ENCODE measurements around the gene NOL12. TPM values are rescaled to one million over a fixed set of nuclear protein-coding genes. Genes with fewer than 3 reads are reported as not detected.
"Not testable (repeated sequence)": the region's sequence is repeated elsewhere in the genome, so short reads cannot be mapped to it uniquely, and the experiment has no call there.

Gene NOL12
- total RNA-seq, 2 donors from 2014 or later: 25.2 to 48.4 TPM

DNA sequence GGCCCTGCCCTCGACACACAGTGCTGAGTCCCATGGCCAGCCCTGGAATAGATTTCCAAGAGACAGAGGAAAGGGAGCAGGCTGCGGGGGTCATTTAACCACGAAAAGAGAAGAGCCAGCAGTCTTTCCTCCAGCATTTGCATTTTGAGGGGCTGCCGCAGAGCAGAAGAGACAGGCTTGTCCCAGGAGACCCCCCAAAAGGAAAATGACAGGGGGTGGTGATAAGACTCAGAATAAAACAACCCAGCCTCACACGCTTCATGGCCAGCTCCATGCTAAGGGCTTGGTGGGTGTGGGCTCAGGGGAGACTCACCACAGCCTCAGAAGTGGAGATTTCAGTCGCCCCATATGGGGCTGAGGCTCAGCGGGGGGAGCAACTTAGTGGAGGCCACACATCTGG is 27.6 kb downstream of the NOL12 start:
- H3K36me3 ChIP-seq: no peaks in the 10 kb centered on the region
- no peaks in the 10 kb centered on the region for H3K9me3 ChIP-seq
- no peaks in the 10 kb centered on the region for H3K27me3 ChIP-seq
- no peak for DNase-seq
- no peak overlapping the region for H3K4me3 ChIP-seq
- TF ChIP-seq, protein P1, sequence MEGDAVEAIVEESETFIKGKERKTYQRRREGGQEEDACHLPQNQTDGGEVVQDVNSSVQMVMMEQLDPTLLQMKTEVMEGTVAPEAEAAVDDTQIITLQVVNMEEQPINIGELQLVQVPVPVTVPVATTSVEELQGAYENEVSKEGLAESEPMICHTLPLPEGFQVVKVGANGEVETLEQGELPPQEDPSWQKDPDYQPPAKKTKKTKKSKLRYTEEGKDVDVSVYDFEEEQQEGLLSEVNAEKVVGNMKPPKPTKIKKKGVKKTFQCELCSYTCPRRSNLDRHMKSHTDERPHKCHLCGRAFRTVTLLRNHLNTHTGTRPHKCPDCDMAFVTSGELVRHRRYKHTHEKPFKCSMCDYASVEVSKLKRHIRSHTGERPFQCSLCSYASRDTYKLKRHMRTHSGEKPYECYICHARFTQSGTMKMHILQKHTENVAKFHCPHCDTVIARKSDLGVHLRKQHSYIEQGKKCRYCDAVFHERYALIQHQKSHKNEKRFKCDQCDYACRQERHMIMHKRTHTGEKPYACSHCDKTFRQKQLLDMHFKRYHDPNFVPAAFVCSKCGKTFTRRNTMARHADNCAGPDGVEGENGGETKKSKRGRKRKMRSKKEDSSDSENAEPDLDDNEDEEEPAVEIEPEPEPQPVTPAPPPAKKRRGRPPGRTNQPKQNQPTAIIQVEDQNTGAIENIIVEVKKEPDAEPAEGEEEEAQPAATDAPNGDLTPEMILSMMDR (IDR thresholded peaks at IDR 0.05): no peak
- H3K4me1 ChIP-seq: no peaks in the 10 kb centered on the region
- no peak overlapping the region for H3K9ac ChIP-seq (ENCODE audit: low read depth in 2 of 2, low read length in 2 of 2)
- no peak overlapping the region for H3K27ac ChIP-seq
- intact Hi-C loops (cut with DNase I): no loop called here

DNA sequence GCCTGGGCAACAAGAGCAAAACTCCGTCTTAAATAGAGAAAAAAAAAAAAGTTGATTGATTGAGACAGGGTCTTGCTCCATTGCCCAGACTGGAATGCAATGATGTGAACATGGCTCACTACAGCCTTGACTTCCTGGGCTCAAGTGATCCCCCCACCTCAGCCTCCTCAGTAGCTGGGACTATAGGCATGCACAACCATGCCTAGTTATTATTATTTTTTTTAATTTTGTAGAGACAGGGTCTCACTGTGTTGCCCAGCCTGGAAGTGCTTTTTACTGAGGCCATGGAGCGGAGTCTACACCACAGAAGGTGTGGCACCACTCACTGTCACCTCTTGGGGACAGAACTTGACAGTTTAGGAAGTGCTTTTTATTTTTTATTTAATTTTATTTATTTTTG is 28.5 kb downstream of the NOL12 start:
- H3K27me3 ChIP-seq: no peaks in the 10 kb centered on the region
- H3K9me3 ChIP-seq: no peaks in the 10 kb centered on the region
- H3K4me1 ChIP-seq: no peaks in the 10 kb centered on the region
- H3K9ac ChIP-seq (ENCODE audit: low read depth in 2 of 2, low read length in 2 of 2): no peak overlapping the region
- no peak overlapping the region for H3K4me3 ChIP-seq
- TF ChIP-seq, protein P1 (IDR thresholded peaks at IDR 0.05): no peak
- H3K27ac ChIP-seq: no peak overlapping the region
- intact Hi-C loops (cut with DNase I): no loop called here
- no peaks in the 10 kb centered on the region for H3K36me3 ChIP-seq
- DNase-seq: no peak

GRCh38 chr22:37715760-37716159 is 29.6 kb downstream of the NOL12 start:
- Histone ChIP-seq H3K9me3 (no peaks in the 10 kb centered on the region), H3K36me3 (no peaks in the 10 kb centered on the region), H3K27me3 (no peaks in the 10 kb centered on the region), H3K9ac (ENCODE audit: low read depth in 2 of 2, low read length in 2 of 2) (no peak overlapping the region), H3K4me1 (no peaks in the 10 kb centered on the region), H3K27ac (no peak overlapping the region), H3K4me3 (no peak overlapping the region)
- intact Hi-C loops (cut with DNase I): no loop called here
- TF ChIP-seq, protein P1 (IDR thresholded peaks at IDR 0.05): no peak
- no peak for DNase-seq

GRCh38 chr22:37716708-37717107 is 30.6 kb downstream of the NOL12 start:
- H3K9ac ChIP-seq (ENCODE audit: low read depth in 2 of 2, low read length in 2 of 2): no peak overlapping the region
- H3K9me3 ChIP-seq: no peaks in the 10 kb centered on the region
- no peaks in the 10 kb centered on the region for H3K36me3 ChIP-seq
- H3K4me1 ChIP-seq: no peaks in the 10 kb centered on the region
- H3K4me3 ChIP-seq: no peak overlapping the region
- no peak overlapping the region for H3K27ac ChIP-seq
- no peaks in the 10 kb centered on the region for H3K27me3 ChIP-seq
- intact Hi-C loops (cut with DNase I): no loop called here
- DNase-seq: no peak
- TF ChIP-seq, protein P1 (IDR thresholded peaks at IDR 0.05): no peak

DNA sequence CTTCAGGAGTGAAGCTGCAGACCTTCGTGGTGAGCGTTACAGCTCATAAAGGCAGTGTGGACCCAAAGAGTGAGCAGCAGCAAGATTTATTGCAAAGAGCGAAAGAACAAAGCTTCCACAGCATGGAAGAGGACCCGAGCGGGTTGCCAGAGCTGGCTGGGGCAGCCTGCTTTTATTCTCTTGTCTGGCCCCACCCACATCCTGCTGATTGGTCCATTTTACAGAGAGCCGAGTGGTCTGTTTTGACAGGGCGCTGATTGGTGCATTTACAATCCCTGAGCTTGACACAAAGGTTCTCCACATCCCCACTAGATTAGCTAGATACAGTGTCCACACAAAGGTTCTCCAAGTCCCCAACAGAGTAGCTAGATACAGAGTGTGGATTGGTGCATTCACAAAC is 31.1 kb downstream of the NOL12 start:
- H3K4me3 ChIP-seq; intact Hi-C loops (cut with DNase I); DNase-seq; H3K27ac ChIP-seq; H3K9me3 ChIP-seq; H3K36me3 ChIP-seq; H3K4me1 ChIP-seq; H3K9ac ChIP-seq (ENCODE audit: low read depth in 2 of 2, low read length in 2 of 2); H3K27me3 ChIP-seq: not testable (repeated sequence)

GRCh38 chr22:37717746-37718305 is 31.7 kb downstream of the NOL12 start:
- H3K9ac ChIP-seq (ENCODE audit: low read depth in 2 of 2, low read length in 2 of 2); H3K9me3 ChIP-seq; H3K27ac ChIP-seq; H3K4me3 ChIP-seq; DNase-seq; H3K27me3 ChIP-seq; H3K36me3 ChIP-seq; intact Hi-C loops (cut with DNase I); H3K4me1 ChIP-seq: not testable (repeated sequence)
